Upper lobe of left lung (tissue), 6 donors: Measurements from ENCODE around the gene XXYLT1. TPM values are rescaled to one million over a fixed set of nuclear protein-coding genes. Genes with fewer than 3 reads are reported as not detected.

Experiments used
- ATAC-seq, 2 donors: fragments of 200-7000 bp; cut with Tn5 transposase; one replicate each; pipeline ENCODE4 v1.9.1; 2022; ENCODE audit warnings: mild to moderate bottlenecking in 2 of 2, moderate library complexity in 2 of 2; ENCODE audit not compliant: low FRiP score in 2 of 2
- DNase-seq, 2 donors: peaks; one replicate each; pipeline ENCODE4 v3.0.0-alpha.2; 2019 to 2020
- H3K27ac ChIP-seq, 4 donors: fragments of 200-600 bp; sonication (generic); one replicate each; pipeline ENCODE4 v1.5.1; 2016 to 2019
- H3K27me3 ChIP-seq, 4 donors: fragments of 200-600 bp; sonication (generic); one replicate each; pipeline ENCODE4 v1.5.1; 2017 to 2019
- H3K36me3 ChIP-seq, 4 donors: fragments of 200-600 bp; sonication (generic); one replicate each; pipeline ENCODE4 v1.5.1; 2016 to 2019
- H3K4me1 ChIP-seq, 4 donors: fragments of 200-600 bp; sonication (generic); one replicate each; pipeline ENCODE4 v1.5.1; 2018 to 2019
- H3K4me3 ChIP-seq, 4 donors: fragments of 200-600 bp; sonication (generic); one replicate each; pipeline ENCODE4 v1.5.1; 2017 to 2019; ENCODE audit warnings: mild to moderate bottlenecking in 2 of 4, moderate library complexity in 1 of 4
- H3K9me3 ChIP-seq, 4 donors: fragments of 200-600 bp; sonication (generic); one replicate each; pipeline ENCODE4 v1.5.1; 2018 to 2019
- EP300 ChIP-seq, 4 donors: sonication (generic); formaldehyde crosslinking; IDR thresholded peaks; one replicate each; pipeline ENCODE4 v1.5.1; 2017; ENCODE audit warnings: antibody characterized with exemption in 4 of 4, control low read depth in 2 of 4
- POLR2A ChIP-seq, 4 donors: fragments of 450-650 bp; IDR thresholded peaks; one replicate each; pipeline ENCODE4 v1.5.1; 2016 to 2017; ENCODE audit warnings: antibody characterized with exemption in 4 of 4, mild to moderate bottlenecking in 2 of 4
- POLR2AphosphoS5 ChIP-seq, 2 donors: sonication (generic); formaldehyde crosslinking; IDR thresholded peaks; one replicate each; pipeline ENCODE4 v1.5.1; 2017; ENCODE audit warnings: antibody characterized with exemption in 2 of 2
- WGBS, 2 donors: methylation state at CpG; one replicate each; pipeline ENCODE4 v1.1.5; 2017 to 2018; 5-methylcytosine and 5-hydroxymethylcytosine counted together
- total RNA-seq, 6 donors: library from RNA; depleted of rRNA in 4 of 6; stranded (reverse); fragments of >200 nt in 4 of 6; gene quantifications; one replicate each; pipeline versions ENCODE4 v1.1.0 to v1.2.1, GENCODE V29; 2016 to 2021
- TF ChIP-seq, protein P1 (sequence below), 6 experiments: fragments of 450-650 bp in 4 of 6; fragments of 200-600 bp in 2 of 6; sonication (generic) in 2 of 6; IDR thresholded peaks; one replicate each; pipeline ENCODE4 v1.5.1; 2016 to 2019; ENCODE audit warnings: antibody characterized with exemption in 6 of 6
- donor health status: DM: no; HTN: no; CAD: no; lungs with moderate emphysema.
- donor health status: DM: no; HTN: yes; CAD: no; lungs with severe emphysema.

The XXYLT1 gene
- total RNA-seq, 6 donors from 2014 or later = 6.3 to 9.6 (median 8.6) TPM

DNA sequence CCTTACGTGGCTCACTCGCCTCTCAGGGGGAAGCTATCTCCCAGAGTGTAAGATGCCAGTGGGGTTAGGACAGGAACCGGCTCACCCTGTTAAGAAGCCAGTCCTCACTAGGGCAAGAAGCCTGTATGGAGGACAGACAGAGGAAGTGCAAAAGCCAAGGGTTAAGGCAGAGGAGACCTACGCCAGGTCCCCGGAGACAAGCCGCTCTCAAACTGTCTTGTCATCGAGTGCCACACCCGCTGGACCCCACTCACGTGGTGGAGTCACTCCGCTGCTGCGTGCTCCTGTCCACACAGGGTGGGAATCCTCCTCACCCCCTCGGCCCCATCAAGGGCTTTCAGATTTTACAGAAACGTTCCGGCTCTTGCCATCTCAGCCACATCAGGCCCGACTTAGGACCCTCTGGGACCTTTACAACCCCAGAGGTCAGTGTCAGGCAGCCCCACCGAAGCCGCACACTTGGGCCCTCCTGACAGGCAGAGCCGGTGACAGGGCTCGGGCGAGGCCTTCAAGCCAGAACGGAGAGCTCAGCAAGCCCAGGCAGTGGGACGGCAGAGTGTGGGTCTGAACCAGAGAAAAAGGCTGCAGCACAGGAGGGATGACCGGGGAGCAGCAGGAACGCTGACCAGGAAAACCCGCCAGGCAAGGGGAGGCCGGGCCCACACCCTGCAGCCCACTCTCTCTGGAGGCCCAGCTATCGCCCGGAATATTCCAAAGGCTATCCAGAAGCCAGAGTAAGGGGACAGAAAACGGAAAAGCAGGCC is 61.7 kb downstream of the XXYLT1 start:
- peak overlapping the region; percentile 72 to 86 (median 78) for H3K27ac ChIP-seq
- no peaks in the 10 kb centered on the region for H3K27me3 ChIP-seq
- WGBS, 2 donors = 82 to 85% methylated on average over 26 to 27 of the region's 29 CpGs
- TF ChIP-seq, protein P1, sequence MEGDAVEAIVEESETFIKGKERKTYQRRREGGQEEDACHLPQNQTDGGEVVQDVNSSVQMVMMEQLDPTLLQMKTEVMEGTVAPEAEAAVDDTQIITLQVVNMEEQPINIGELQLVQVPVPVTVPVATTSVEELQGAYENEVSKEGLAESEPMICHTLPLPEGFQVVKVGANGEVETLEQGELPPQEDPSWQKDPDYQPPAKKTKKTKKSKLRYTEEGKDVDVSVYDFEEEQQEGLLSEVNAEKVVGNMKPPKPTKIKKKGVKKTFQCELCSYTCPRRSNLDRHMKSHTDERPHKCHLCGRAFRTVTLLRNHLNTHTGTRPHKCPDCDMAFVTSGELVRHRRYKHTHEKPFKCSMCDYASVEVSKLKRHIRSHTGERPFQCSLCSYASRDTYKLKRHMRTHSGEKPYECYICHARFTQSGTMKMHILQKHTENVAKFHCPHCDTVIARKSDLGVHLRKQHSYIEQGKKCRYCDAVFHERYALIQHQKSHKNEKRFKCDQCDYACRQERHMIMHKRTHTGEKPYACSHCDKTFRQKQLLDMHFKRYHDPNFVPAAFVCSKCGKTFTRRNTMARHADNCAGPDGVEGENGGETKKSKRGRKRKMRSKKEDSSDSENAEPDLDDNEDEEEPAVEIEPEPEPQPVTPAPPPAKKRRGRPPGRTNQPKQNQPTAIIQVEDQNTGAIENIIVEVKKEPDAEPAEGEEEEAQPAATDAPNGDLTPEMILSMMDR (IDR thresholded peaks at IDR 0.05) = no peak
- TF ChIP-seq EP300 (IDR thresholded peaks at IDR 0.05) (no peak), POLR2A (IDR thresholded peaks at IDR 0.05) (no peak), POLR2AphosphoS5 (IDR thresholded peaks at IDR 0.05) (no peak)
- H3K4me3 ChIP-seq = peak overlapping the region in 1 of 4 donors; percentile 6
- DNase-seq (peak in 1 of 2 donors; percentile 45), ATAC-seq (peak in 1 of 2 donors; percentile 45)
- H3K9me3 ChIP-seq = no peaks in the 10 kb centered on the region
- H3K36me3 ChIP-seq = no peaks in the 10 kb centered on the region
- H3K4me1 ChIP-seq = peaks cover 27 to 38% (median 36%) of the 10 kb centered on the region in 4 donors

DNA sequence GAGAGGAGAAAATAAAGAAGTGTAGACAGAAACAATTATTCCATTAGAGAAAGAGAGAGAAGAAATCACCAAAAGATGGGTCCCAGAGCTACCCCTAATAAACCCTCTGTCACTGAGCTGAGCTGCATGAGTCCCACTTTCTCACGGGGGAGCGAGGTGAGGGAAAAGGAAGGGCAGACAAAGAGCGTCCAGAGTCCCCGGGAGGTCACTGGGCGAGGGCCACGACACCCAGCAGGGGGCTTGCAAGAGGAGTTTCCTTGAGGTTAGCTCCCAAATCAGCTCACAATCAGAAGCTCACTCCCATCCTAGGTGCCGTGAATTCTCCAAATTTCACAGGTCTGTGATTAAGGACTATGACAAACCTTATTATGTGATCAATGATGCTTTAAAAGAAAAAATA is 62.3 kb downstream of the XXYLT1 start:
- peak overlapping the region; percentile 72 to 86 (median 78) for H3K27ac ChIP-seq
- ATAC-seq (no peak), DNase-seq (no peak)
- TF ChIP-seq POLR2A (IDR thresholded peaks at IDR 0.05) (no peak), POLR2AphosphoS5 (IDR thresholded peaks at IDR 0.05) (no peak)
- peak overlapping the region in 1 of 4 donors; percentile 6 for H3K4me3 ChIP-seq
- WGBS, 2 donors = 90 to 91% methylated on average over 7 of the region's 7 CpGs
- no peaks in the 10 kb centered on the region for H3K9me3 ChIP-seq
- no peaks in the 10 kb centered on the region for H3K27me3 ChIP-seq
- H3K36me3 ChIP-seq = no peaks in the 10 kb centered on the region
- peaks cover 33 to 44% (median 41%) of the 10 kb centered on the region in 4 donors for H3K4me1 ChIP-seq

DNA sequence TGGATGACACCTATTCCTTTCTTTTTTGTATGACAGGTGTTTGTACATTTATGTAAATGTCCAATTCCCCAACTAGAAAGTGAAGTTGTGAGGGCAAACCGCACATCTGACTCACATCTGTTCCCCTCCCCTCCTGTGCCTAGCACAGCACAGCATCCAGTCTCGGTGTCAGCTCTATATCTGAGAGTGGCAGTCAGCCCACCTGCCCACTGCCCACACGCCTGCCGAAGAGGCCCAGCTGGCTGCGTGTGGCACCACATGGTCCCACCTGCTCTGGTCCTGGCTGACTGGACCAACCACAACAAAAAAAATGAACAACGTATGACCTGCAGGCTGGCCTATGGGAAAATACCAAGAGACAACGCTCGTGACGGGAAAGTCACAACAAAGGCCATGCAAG is 62.8 kb downstream of the XXYLT1 start:
- H3K36me3 ChIP-seq = no peaks in the 10 kb centered on the region
- H3K9me3 ChIP-seq = no peaks in the 10 kb centered on the region
- H3K27ac ChIP-seq = peak overlapping the region; percentile 72 to 86 (median 78)
- peaks cover 33 to 46% (median 43%) of the 10 kb centered on the region in 4 donors for H3K4me1 ChIP-seq
- TF ChIP-seq EP300 (IDR thresholded peaks at IDR 0.05) (no peak), POLR2AphosphoS5 (IDR thresholded peaks at IDR 0.05) (no peak), POLR2A (IDR thresholded peaks at IDR 0.05) (no peak)
- TF ChIP-seq, protein P1 (IDR thresholded peaks at IDR 0.05) = no peak
- 70 to 79% methylated on average over 9 of the region's 9 CpGs for WGBS, 2 donors
- no peaks in the 10 kb centered on the region for H3K27me3 ChIP-seq
- DNase-seq (no peak), ATAC-seq (no peak)
- no peak overlapping the region for H3K4me3 ChIP-seq

DNA sequence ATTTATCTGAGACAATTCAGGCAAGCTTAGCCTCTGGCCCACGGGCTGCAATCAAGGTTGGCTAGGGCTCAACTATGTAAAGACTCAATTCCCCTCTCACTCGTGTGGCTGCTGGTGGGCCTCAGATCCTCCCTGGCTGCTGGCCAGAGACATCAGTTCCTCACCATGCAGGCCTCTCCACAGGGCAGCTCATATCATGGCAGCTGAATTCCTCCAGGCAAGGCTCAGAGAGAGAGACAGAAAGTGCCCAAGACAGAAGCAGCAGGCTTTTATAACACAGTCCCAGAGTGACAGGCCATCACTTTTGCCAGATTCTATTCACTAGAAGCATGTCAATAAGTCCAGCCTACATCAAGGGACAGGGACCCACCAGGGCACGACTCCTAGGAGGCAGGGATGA is 63.2 kb downstream of the XXYLT1 start:
- H3K4me1 ChIP-seq = peaks cover 33 to 46% (median 43%) of the 10 kb centered on the region in 4 donors
- ATAC-seq = no peak
- H3K27ac ChIP-seq = peak overlapping the region; percentile 45 to 83 (median 73)
- WGBS, 2 donors = 48 to 52% methylated on average over 2 to 3 of the region's 3 CpGs
- no peak overlapping the region for H3K4me3 ChIP-seq
- H3K27me3 ChIP-seq = no peaks in the 10 kb centered on the region
- DNase-seq = no peak
- no peaks in the 10 kb centered on the region for H3K9me3 ChIP-seq
- H3K36me3 ChIP-seq = no peaks in the 10 kb centered on the region
- TF ChIP-seq POLR2A (IDR thresholded peaks at IDR 0.05) = no peak
- TF ChIP-seq, protein P1 (IDR thresholded peaks at IDR 0.05) = no peak
- no peak for TF ChIP-seq POLR2AphosphoS5 (IDR thresholded peaks at IDR 0.05)
- no peak for TF ChIP-seq EP300 (IDR thresholded peaks at IDR 0.05)

DNA sequence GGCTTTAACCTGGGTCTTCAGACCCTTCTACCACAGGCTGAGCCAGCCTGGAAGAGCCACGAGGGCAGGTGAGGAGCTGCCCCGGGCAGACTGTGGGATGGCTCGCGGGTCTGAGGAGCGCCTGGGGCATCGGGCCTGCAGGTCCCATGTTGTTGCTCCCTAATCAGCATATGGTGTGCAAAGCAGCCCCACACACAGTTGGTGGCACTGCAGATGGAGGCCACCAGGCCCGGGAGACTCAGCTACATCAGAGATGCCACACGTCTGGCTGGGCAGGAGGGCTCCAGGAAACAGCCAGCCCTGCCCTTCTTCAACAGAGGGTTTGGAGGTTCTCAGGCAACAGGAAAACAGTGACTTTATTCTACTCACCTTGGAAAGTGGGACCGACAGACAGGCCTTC is 63.9 kb downstream of the XXYLT1 start:
- TF ChIP-seq EP300 (IDR thresholded peaks at IDR 0.05) (no peak), POLR2A (IDR thresholded peaks at IDR 0.05) (no peak), POLR2AphosphoS5 (IDR thresholded peaks at IDR 0.05) (no peak)
- TF ChIP-seq, protein P1 (IDR thresholded peaks at IDR 0.05) = no peak
- peak in 1 of 2 donors; percentile 45 for DNase-seq
- no peak overlapping the region for H3K4me3 ChIP-seq
- no peak for ATAC-seq
- peaks cover 33 to 46% (median 43%) of the 10 kb centered on the region in 4 donors for H3K4me1 ChIP-seq
- no peaks in the 10 kb centered on the region for H3K9me3 ChIP-seq
- H3K27me3 ChIP-seq = no peaks in the 10 kb centered on the region
- WGBS, 2 donors = 97 to 98% methylated on average over 8 to 9 of the region's 9 CpGs
- peak overlapping the region in 1 of 4 donors; percentile 22 for H3K27ac ChIP-seq
- H3K36me3 ChIP-seq = no peaks in the 10 kb centered on the region
